CD8-positive, alpha-beta memory T cell (primary cell): Measurements from ENCODE around the gene RTTN. TPM values are rescaled to one million over a fixed set of nuclear protein-coding genes. Genes with fewer than 3 reads are reported as not detected.
"Not testable (repeated sequence)": the region's sequence is repeated elsewhere in the genome, so short reads cannot be mapped to it uniquely, and the experiment has no call there.

Experiments used
- CTCF ChIA-PET: fragments of 350-600 bp; sonication (Branson Sonifier 250); formaldehyde crosslinking; loops from one replicate; lab custom pipeline; 2021; ENCODE audit warnings: antibody characterized with exemption; lab: Charles Lee
- POLR2A ChIA-PET: fragments of 350-600 bp; sonication (Branson Sonifier 250); formaldehyde crosslinking; loops from one replicate; lab custom pipeline; 2021; ENCODE audit warnings: antibody characterized with exemption; lab: Charles Lee
- DNase-seq, 5 donors: peaks; one replicate each; pipeline versions ENCODE4 v3.0.0 to v3.0.0-alpha.2; 2020 to 2022; ENCODE audit warnings: mixed read lengths in 1 of 5
- H3K27ac ChIP-seq: one replicate; pipeline ENCODE4 v1.7.0; 2013; ENCODE audit warnings: low read depth, mild to moderate bottlenecking, low read length, moderate library complexity
- H3K27me3 ChIP-seq: 2 replicates; pipeline ENCODE4 v1.7.0; 2013; ENCODE audit warnings: low read length, mild to moderate bottlenecking; ENCODE audit not compliant: insufficient read depth, poor library complexity, severe bottlenecking
- H3K36me3 ChIP-seq: 2 replicates; pipeline ENCODE4 v1.7.0; 2013; ENCODE audit warnings: mild to moderate bottlenecking, low read length, moderate library complexity; ENCODE audit not compliant: insufficient read depth
- H3K4me1 ChIP-seq: 2 replicates; pipeline ENCODE4 v1.7.0; 2013; ENCODE audit warnings: mild to moderate bottlenecking, low read length, moderate library complexity; ENCODE audit not compliant: insufficient read depth
- H3K4me3 ChIP-seq: 2 replicates; pipeline ENCODE4 v1.7.0; 2013; ENCODE audit warnings: mild to moderate bottlenecking, low read length
- H3K9me3 ChIP-seq: 2 replicates; pipeline ENCODE4 v1.7.0; 2013; ENCODE audit warnings: mild to moderate bottlenecking, low read length
- H3K27ac Mint-ChIP-seq, 8 donors: one replicate each; pipeline ENCODE4 v1.8.0; 2020 to 2021; ENCODE audit warnings: mixed read lengths in 8 of 8, mild to moderate bottlenecking in 6 of 8, inconsistent platforms in 3 of 8, moderate library complexity in 3 of 8
- H3K27me3 Mint-ChIP-seq, 2 donors: one replicate each; pipeline ENCODE4 v1.8.0; 2020 to 2021; ENCODE audit warnings: mixed read lengths in 2 of 2, mild to moderate bottlenecking in 1 of 2, moderate library complexity in 1 of 2
- H3K36me3 Mint-ChIP-seq, 3 donors: one replicate each; pipeline ENCODE4 v1.8.0; 2020 to 2021; ENCODE audit warnings: mixed read lengths in 3 of 3, inconsistent platforms in 1 of 3, mild to moderate bottlenecking in 1 of 3
- H3K4me1 Mint-ChIP-seq, 3 donors: one replicate each; pipeline ENCODE4 v1.8.0; 2020 to 2021; ENCODE audit warnings: mixed read lengths in 3 of 3, inconsistent platforms in 1 of 3, mild to moderate bottlenecking in 1 of 3
- H3K4me3 Mint-ChIP-seq, 7 donors: one replicate each; pipeline ENCODE4 v1.8.0; 2020 to 2021; ENCODE audit warnings: mixed read lengths in 7 of 7, mild to moderate bottlenecking in 6 of 7, moderate library complexity in 4 of 7, inconsistent platforms in 2 of 7
- H3K9me3 Mint-ChIP-seq, 5 donors: one replicate each; pipeline ENCODE4 v1.8.0; 2020 to 2022; ENCODE audit warnings: mixed read lengths in 5 of 5, mild to moderate bottlenecking in 3 of 5, moderate library complexity in 2 of 5, inconsistent platforms in 1 of 5
- polyA plus RNA-seq: library from polyadenylated mRNA; unstranded; fragments of 300-500 nt; fragmentation: Illumina TruSeq; gene quantifications from one replicate; pipeline ENCODE4 v1.2.3, GENCODE V29; 2021
- total RNA-seq, 2 experiments: library from RNA; stranded (reverse); gene quantifications; one replicate each; pipeline ENCODE4 v1.2.3, GENCODE V29; 2021

RTTN gene
- total and polyA plus RNA-seq, 3 experiments from 2014 or later, result 3.2 to 26.6 (median 24.7) TPM

DNA sequence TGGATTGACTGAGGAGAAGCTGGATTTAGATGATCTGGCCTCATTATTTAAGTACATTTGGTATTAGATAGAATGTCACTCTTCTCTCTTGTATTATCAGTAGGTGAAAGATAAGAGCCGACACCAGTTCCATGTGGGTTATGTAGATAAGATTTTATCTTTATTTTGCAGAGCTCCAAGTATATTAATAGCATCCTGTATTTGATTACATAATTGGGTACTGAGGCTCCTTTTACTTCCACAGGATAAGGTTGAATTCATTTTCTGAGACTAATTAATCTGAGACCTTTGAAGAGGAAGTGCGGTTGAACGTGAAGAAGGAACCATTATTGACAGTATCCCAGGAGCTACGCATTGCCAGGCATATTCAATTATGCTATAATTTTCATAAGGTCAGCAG is 225.0 kb downstream of the RTTN start:
- ChIA-PET CTCF (interaction anchor here (1.7 to 1.8 kb wide), 2 partner anchors 24 to 37 kb away, joined by 3 to 5 read pairs; no protein-coding TSS in a partner anchor), POLR2A (no interaction called here)
- H3K9me3 ChIP-seq, result no peaks in the 10 kb centered on the region
- H3K4me1 ChIP-seq, result no peaks in the 10 kb centered on the region
- Mint-ChIP-seq H3K36me3 (peaks cover 2 to 22% (median 6%) of the 10 kb centered on the region in 3 donors), H3K4me1 (peaks cover 20 to 34% (median 33%) of the 10 kb centered on the region in 3 donors), H3K27ac (peak overlapping the region in 1 of 8 donors; percentile 49), H3K9me3 (peaks cover 0 to 16% (median 13%) of the 10 kb centered on the region in 5 donors), H3K27me3 (no peaks in the 10 kb centered on the region), H3K4me3 (no peak overlapping the region)
- DNase-seq, result no peak
- no peak overlapping the region for H3K4me3 ChIP-seq
- no peak overlapping the region for H3K27ac ChIP-seq
- no peaks in the 10 kb centered on the region for H3K36me3 ChIP-seq
- no peaks in the 10 kb centered on the region for H3K27me3 ChIP-seq

DNA sequence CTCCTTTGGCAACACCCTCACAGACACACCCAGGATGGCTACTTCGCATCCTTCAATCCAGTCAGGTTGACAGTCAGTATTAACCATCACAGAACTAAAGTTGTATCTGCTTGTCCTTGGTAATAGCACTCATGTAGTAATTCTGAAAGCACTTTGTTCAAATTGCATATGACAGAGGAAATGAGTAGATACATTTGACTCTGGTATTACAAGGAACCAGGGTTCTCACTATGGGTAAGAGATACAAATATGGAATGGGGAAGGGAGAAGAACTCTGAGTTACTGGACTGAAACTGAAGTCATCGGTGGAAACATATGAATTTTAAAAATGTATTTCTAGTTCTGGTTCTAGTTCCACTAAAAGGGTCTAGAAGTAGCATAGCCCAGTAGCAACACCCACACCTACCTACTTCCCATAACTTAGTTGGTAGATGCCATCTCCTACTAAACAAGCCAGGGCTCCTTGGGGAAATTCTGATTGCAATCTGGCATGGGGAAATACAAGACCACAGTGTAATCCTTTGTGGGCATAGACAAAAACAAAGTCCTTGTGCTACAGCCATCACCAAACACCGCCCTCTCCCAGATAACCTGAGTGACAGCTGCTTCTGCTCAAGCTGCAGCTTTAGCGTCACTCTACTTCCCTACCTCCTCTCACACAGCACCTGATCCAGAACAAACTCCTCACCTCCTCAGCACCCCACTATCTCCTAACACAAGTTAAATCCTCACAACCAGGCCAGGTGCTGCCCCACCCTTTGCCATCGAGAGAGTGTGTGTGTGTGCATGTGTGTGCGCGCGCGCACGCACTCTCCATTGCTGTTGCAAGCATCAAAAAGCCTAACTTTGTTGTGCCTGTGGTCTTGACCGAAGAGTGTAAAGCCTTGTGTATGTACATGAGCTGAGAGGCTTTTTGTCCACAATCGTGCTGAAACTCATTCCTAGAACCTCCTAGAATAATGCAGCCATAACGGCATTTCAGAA is 226.5 kb downstream of the RTTN start:
- no peak for DNase-seq
- no peaks in the 10 kb centered on the region for H3K9me3 ChIP-seq
- Mint-ChIP-seq H3K4me1 (peaks cover 20 to 34% (median 33%) of the 10 kb centered on the region in 3 donors), H3K9me3 (peaks cover 0 to 16% (median 15%) of the 10 kb centered on the region in 5 donors), H3K36me3 (peaks cover 2 to 22% (median 3%) of the 10 kb centered on the region in 3 donors), H3K4me3 (no peak overlapping the region), H3K27ac (no peak overlapping the region), H3K27me3 (no peaks in the 10 kb centered on the region)
- no peaks in the 10 kb centered on the region for H3K36me3 ChIP-seq
- H3K4me1 ChIP-seq, result no peaks in the 10 kb centered on the region
- no peak overlapping the region for H3K27ac ChIP-seq
- no peaks in the 10 kb centered on the region for H3K27me3 ChIP-seq
- ChIA-PET POLR2A (no interaction called here), CTCF (no interaction called here)
- no peak overlapping the region for H3K4me3 ChIP-seq

DNA sequence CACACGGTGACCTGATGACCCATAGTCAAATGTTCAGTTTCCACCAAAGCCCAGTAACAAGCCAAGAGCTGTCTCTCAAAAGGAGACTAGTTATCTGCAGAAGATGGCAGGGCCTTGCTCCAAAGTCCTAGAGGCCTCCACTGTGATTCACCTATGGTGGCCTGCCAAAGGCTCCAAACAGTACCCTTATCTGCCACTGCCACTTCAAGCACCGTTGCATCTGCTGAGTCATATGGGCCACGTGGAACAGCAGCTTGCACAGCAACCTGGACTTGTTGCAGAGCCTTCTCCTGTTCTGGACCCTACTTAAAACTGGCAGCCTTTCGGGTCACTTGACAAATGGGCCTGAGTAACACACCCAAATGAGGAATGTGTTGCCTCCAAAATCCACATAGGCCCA is 230.2 kb downstream of the RTTN start:
- H3K4me1 Mint-ChIP-seq, H3K4me3 Mint-ChIP-seq, H3K27ac ChIP-seq, H3K27me3 ChIP-seq, H3K27me3 Mint-ChIP-seq, H3K27ac Mint-ChIP-seq, H3K9me3 ChIP-seq, DNase-seq, H3K4me1 ChIP-seq, POLR2A ChIA-PET, H3K4me3 ChIP-seq, CTCF ChIA-PET, H3K36me3 ChIP-seq: not testable (repeated sequence)
- H3K9me3 Mint-ChIP-seq, result peaks cover 0 to 24% (median 20%) of the 10 kb centered on the region in 5 donors
- peaks cover 2 to 31% (median 3%) of the 10 kb centered on the region in 3 donors for H3K36me3 Mint-ChIP-seq

DNA sequence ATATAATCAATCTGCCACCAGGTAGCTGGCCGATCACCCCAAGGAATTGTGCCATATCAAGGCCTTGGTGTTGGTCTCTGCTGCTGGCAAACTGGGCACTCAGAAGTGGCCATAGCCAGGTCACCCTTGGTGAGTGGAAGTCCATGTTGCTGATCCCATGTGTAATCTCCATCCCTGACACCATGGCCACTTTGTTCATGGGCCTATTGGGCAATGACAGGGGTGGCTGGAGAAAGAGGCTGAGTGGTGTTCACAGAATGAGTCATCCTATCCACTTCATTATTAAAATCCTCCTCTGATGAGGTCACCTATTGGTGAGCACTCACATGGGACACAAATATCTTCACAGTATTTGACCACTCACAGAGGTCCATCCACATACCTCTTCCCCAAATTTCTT is 231.1 kb downstream of the RTTN start:
- no peak overlapping the region for H3K27ac ChIP-seq
- peaks cover 2 to 31% (median 3%) of the 10 kb centered on the region in 3 donors for H3K36me3 Mint-ChIP-seq
- H3K9me3 Mint-ChIP-seq, result peaks cover 0 to 24% (median 20%) of the 10 kb centered on the region in 5 donors
- DNase-seq, result no peak
- no peak overlapping the region for H3K27ac Mint-ChIP-seq
- ChIA-PET POLR2A (no interaction called here), CTCF (no interaction called here)
- no peaks in the 10 kb centered on the region for H3K36me3 ChIP-seq
- H3K4me3 Mint-ChIP-seq, result no peak overlapping the region
- no peaks in the 10 kb centered on the region for H3K27me3 ChIP-seq
- no peaks in the 10 kb centered on the region for H3K4me1 ChIP-seq
- H3K4me1 Mint-ChIP-seq, result peaks cover 0 to 3% (median 0%) of the 10 kb centered on the region in 3 donors
- H3K9me3 ChIP-seq, result no peaks in the 10 kb centered on the region
- no peaks in the 10 kb centered on the region for H3K27me3 Mint-ChIP-seq
- H3K4me3 ChIP-seq, result no peak overlapping the region

GRCh38 chr18:69969491-69969890 is 236.0 kb downstream of the RTTN start:
- H3K4me3 Mint-ChIP-seq, result no peak overlapping the region

GRCh38 chr18:69968039-69968438 is 237.4 kb downstream of the RTTN start:
- peak in 2 of 5 donors; percentile 36 to 58 for DNase-seq
- POLR2A ChIA-PET, result interaction anchor here (1.0 kb wide), 1 partner anchor 11 kb away, joined by 3 read pairs; no protein-coding TSS in a partner anchor

More at GRCh38 chr18:69969491-69969890, 236.0 kb downstream of the RTTN start:
- DNase-seq, result no peak
- Mint-ChIP-seq H3K4me1 (peaks cover 15 to 27% (median 25%) of the 10 kb centered on the region in 3 donors), H3K27ac (no peak overlapping the region), H3K36me3 (peaks cover 0 to 9% (median 2%) of the 10 kb centered on the region in 3 donors), H3K9me3 (peaks cover 0 to 9% (median 6%) of the 10 kb centered on the region in 5 donors), H3K27me3 (no peaks in the 10 kb centered on the region)
- Histone ChIP-seq H3K4me3 (no peak overlapping the region), H3K4me1 (peaks cover 9% of the 10 kb centered on the region), H3K36me3 (no peaks in the 10 kb centered on the region), H3K9me3 (no peaks in the 10 kb centered on the region), H3K27ac (no peak overlapping the region), H3K27me3 (no peaks in the 10 kb centered on the region)
- POLR2A ChIA-PET, result no interaction called here
- CTCF ChIA-PET, result no interaction called here

DNA sequence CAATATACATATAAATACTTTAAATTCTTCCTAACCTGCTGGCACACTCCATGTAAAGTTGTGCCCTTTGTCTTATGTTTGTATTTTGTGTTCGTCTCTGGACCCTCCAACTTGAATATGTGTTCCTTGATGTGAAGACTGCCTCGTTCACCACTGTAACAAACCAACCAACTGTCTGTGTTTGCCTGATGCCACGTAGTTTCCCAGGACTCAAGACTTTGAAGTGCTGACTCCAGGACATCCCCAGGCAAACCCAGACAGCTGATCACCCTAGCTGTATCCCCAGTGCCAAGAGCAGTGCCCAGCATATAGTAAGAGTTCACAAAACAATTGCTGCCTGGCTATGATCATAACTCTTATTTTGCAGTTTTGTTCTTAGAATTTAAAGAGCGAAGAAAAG is 242.3 kb downstream of the RTTN start:
- H3K36me3 Mint-ChIP-seq, result no peaks in the 10 kb centered on the region
- no peak overlapping the region for H3K27ac Mint-ChIP-seq
- H3K4me3 Mint-ChIP-seq, result no peak overlapping the region
- ChIA-PET CTCF (no interaction called here), POLR2A (no interaction called here)
- peaks cover 0 to 3% (median 0%) of the 10 kb centered on the region in 5 donors for H3K9me3 Mint-ChIP-seq
- H3K4me1 Mint-ChIP-seq, result peaks cover 19 to 32% (median 20%) of the 10 kb centered on the region in 3 donors
- Histone ChIP-seq H3K4me1 (peaks cover 18% of the 10 kb centered on the region), H3K9me3 (no peaks in the 10 kb centered on the region), H3K4me3 (no peak overlapping the region), H3K27me3 (no peaks in the 10 kb centered on the region), H3K27ac (no peak overlapping the region), H3K36me3 (no peaks in the 10 kb centered on the region)
- H3K27me3 Mint-ChIP-seq, result no peaks in the 10 kb centered on the region
- no peak for DNase-seq

More at GRCh38 chr18:69968039-69968438, 237.4 kb downstream of the RTTN start:
- peaks cover 0 to 9% (median 6%) of the 10 kb centered on the region in 5 donors for H3K9me3 Mint-ChIP-seq
- Histone ChIP-seq H3K9me3 (no peaks in the 10 kb centered on the region), H3K27ac (no peak overlapping the region), H3K4me3 (no peak overlapping the region), H3K27me3 (no peaks in the 10 kb centered on the region), H3K36me3 (no peaks in the 10 kb centered on the region), H3K4me1 (peaks cover 9% of the 10 kb centered on the region)
- peak overlapping the region in 1 of 7 donors; percentile 46 for H3K4me3 Mint-ChIP-seq
- no peaks in the 10 kb centered on the region for H3K27me3 Mint-ChIP-seq
- H3K27ac Mint-ChIP-seq, result peak overlapping the region in 4 of 8 donors; percentile 11 to 69 (median 36)
- peaks cover 15 to 27% (median 25%) of the 10 kb centered on the region in 3 donors for H3K4me1 Mint-ChIP-seq
- CTCF ChIA-PET, result interaction anchor here (0.7 to 1.5 kb wide), 4 partner anchors 8 to 26 kb away, joined by 3 to 5 read pairs (median 4); no protein-coding TSS in a partner anchor
- peaks cover 0 to 9% (median 0%) of the 10 kb centered on the region in 3 donors for H3K36me3 Mint-ChIP-seq

GRCh38 chr18:69961718-69962117 is 243.8 kb downstream of the RTTN start:
- CTCF ChIA-PET, result no interaction called here
- H3K4me1 ChIP-seq, result peaks cover 20% of the 10 kb centered on the region
- Mint-ChIP-seq H3K36me3 (no peaks in the 10 kb centered on the region), H3K4me1 (peaks cover 10 to 17% (median 13%) of the 10 kb centered on the region in 3 donors), H3K9me3 (peaks cover 0 to 3% (median 0%) of the 10 kb centered on the region in 5 donors), H3K4me3 (no peak overlapping the region), H3K27me3 (no peaks in the 10 kb centered on the region), H3K27ac (no peak overlapping the region)
- no peaks in the 10 kb centered on the region for H3K27me3 ChIP-seq
- POLR2A ChIA-PET, result no interaction called here
- H3K9me3 ChIP-seq, result no peaks in the 10 kb centered on the region
- H3K4me3 ChIP-seq, result no peak overlapping the region
- no peaks in the 10 kb centered on the region for H3K36me3 ChIP-seq
- no peak for DNase-seq
- no peak overlapping the region for H3K27ac ChIP-seq
